GM12878 (cell line): ENCODE results near the gene HHIPL1. TPM values are rescaled to one million over a fixed set of nuclear protein-coding genes. Genes with fewer than 3 reads are reported as not detected.

ENCODE experiments used
- ATAC-seq: fragments of 200-7000 bp; cut with Tn5 transposase; 3 replicates; pipeline ENCODE4 v1.9.1; 2020; ENCODE audit warnings: mild to moderate bottlenecking, moderate library complexity
- BruUV-seq: library from RNA; stranded (reverse); fragments of 400-500 nt; replicated peaks from 2 replicates; lab custom pipeline; 2021; lab: Mats Ljungman, UMichigan
- CTCF ChIA-PET: fragments of 300-600 bp; sonication (Branson Sonifier 250); formaldehyde crosslinking; extraction: SDS; loops from one replicate; lab custom pipeline; 2021; ENCODE audit warnings: inconsistent platforms; lab: Yijun Ruan, JAX
- POLR2A ChIA-PET: fragments of 350-600 bp; formaldehyde crosslinking; extraction: SDS; loops from one replicate; lab custom pipeline; 2021; ENCODE audit warnings: inconsistent platforms; lab: Charles Lee
- RAD21 ChIA-PET: fragments of 300-600 bp; sonication (Branson Sonifier 250); formaldehyde crosslinking; loops from one replicate; lab custom pipeline; 2023; ENCODE audit warnings: antibody characterized with exemption; ENCODE audit not compliant: unreplicated experiment; lab: Charles Lee
- SMC1A ChIA-PET: fragments of 300-600 bp; sonication (Branson Sonifier 250); formaldehyde crosslinking; loops from one replicate; lab custom pipeline; 2023; ENCODE audit not compliant: unreplicated experiment, uncharacterized antibody; lab: Charles Lee
- DNase-seq: peaks from one replicate; pipeline ENCODE4 v3.0.0-alpha.2; 2011; ENCODE audit warnings: low read depth, low spot score
- FAIRE-seq: peaks from 3 replicates; lab custom pipeline; 2011; peaks lifted over from hg19 to GRCh38; lab: Jason Lieb, UNC
- H2AFZ ChIP-seq: 2 replicates; pipeline ENCODE4 v1.6.0; 2011; ENCODE audit warnings: low read depth, low read length, control low read depth; ENCODE audit not compliant: control insufficient read depth
- H3K27ac ChIP-seq: 2 replicates; pipeline ENCODE4 v1.5.1; 2011; ENCODE audit warnings: control low read depth; ENCODE audit not compliant: control insufficient read depth, insufficient read depth
- H3K27me3 ChIP-seq, 2 experiments: replicated peaks in 1 of 2; 2 replicates each; pipeline versions ENCODE4 v1.6.0 to v1.6.1; 2011; ENCODE audit warnings: low read length in 1 of 2; ENCODE audit not compliant: control insufficient read depth in 2 of 2, insufficient read depth in 2 of 2
- H3K36me3 ChIP-seq, 2 experiments: 2 replicates each; pipeline ENCODE4 v1.5.1; 2011; ENCODE audit warnings: low read length in 1 of 2; ENCODE audit not compliant: control insufficient read depth in 2 of 2, insufficient read depth in 2 of 2
- H3K4me1 ChIP-seq: 2 replicates; pipeline ENCODE4 v1.6.1; 2011; ENCODE audit warnings: mild to moderate bottlenecking, low read length, moderate library complexity, mixed read lengths; ENCODE audit not compliant: control insufficient read depth, insufficient read depth
- H3K4me2 ChIP-seq: 2 replicates; pipeline ENCODE4 v1.6.0; 2011; ENCODE audit warnings: control low read depth; ENCODE audit not compliant: control insufficient read depth, insufficient read depth
- H3K4me3 ChIP-seq: fragments of 200-600 bp; sonication (generic); 2 replicates; pipeline ENCODE4 v1.5.1; 2016
- H3K79me2 ChIP-seq: 2 replicates; pipeline ENCODE4 v1.6.0; 2011; ENCODE audit warnings: low read length; ENCODE audit not compliant: control insufficient read depth, insufficient read depth
- H3K9ac ChIP-seq: 2 replicates; pipeline ENCODE4 v1.8.0; 2011; ENCODE audit warnings: low read length, control low read depth, mixed read lengths; ENCODE audit not compliant: control insufficient read depth, insufficient read depth
- H3K9me3 ChIP-seq: replicated peaks from 3 replicates; pipeline ENCODE4 v1.5.1; 2011; ENCODE audit warnings: mild to moderate bottlenecking, low read length; ENCODE audit not compliant: control insufficient read depth, insufficient read depth
- H4K20me1 ChIP-seq: 2 replicates; pipeline ENCODE4 v1.6.0; 2011; ENCODE audit not compliant: control insufficient read depth, insufficient read depth
- CBX3 ChIP-seq: fragments of 200-600 bp; sonication (generic); IDR thresholded peaks from 2 replicates; pipeline ENCODE4 v1.6.1; 2016; ENCODE audit warnings: low read depth, borderline replicate concordance
- CEBPB ChIP-seq, 2 experiments: fragments of 150-350 bp in 1 of 2; IDR thresholded peaks; 2 replicates each; pipeline ENCODE4 v1.6.1; 2012 to 2014; ENCODE audit warnings: low read depth in 2 of 2, low read length in 2 of 2, borderline replicate concordance in 1 of 2, inconsistent platforms in 1 of 2
- EGR1 ChIP-seq, 2 experiments: IDR thresholded peaks; 1 replicate in 1 of 2; 2 replicates in 1 of 2; pipeline ENCODE4 v1.6.1; 2011 to 2012; ENCODE audit warnings: low read depth in 2 of 2, low read length in 2 of 2, borderline replicate concordance in 1 of 2, mild to moderate bottlenecking in 1 of 2, moderate library complexity in 1 of 2
- HDAC2 ChIP-seq: fragments of 200-600 bp; sonication (generic); IDR thresholded peaks from 2 replicates; pipeline ENCODE4 v1.6.1; 2017
- NRF1 ChIP-seq: conservative IDR thresholded peaks from 2 replicates; pipeline ENCODE4 v1.6.1; 2011; ENCODE audit warnings: mild to moderate bottlenecking, low read depth, low read length, improper control_type of control experiment
- POLR2AphosphoS5 ChIP-seq: IDR thresholded peaks from 2 replicates; pipeline ENCODE4 v1.6.1; 2011; ENCODE audit warnings: mild to moderate bottlenecking, low read length, inconsistent platforms
- RCOR1 ChIP-seq: conservative IDR thresholded peaks from 2 replicates; pipeline ENCODE4 v1.6.1; 2012; ENCODE audit warnings: low read depth, low read length, improper control_type of control experiment
- SPI1 ChIP-seq: IDR thresholded peaks from 2 replicates; pipeline ENCODE4 v1.6.1; 2011; ENCODE audit warnings: low read depth, mild to moderate bottlenecking, low read length, moderate library complexity, borderline replicate concordance; ENCODE audit not compliant: insufficient read depth
- SREBF1 ChIP-seq: IDR thresholded peaks from 2 replicates; pipeline ENCODE4 v1.6.1; 2012; ENCODE audit warnings: mild to moderate bottlenecking, low read length
- STAT1 ChIP-seq: fragments of 450-650 bp; conservative IDR thresholded peaks from 2 replicates; pipeline ENCODE4 v1.6.1; 2014; ENCODE audit warnings: antibody characterized with exemption, mild to moderate bottlenecking
- ZNF274 ChIP-seq: IDR thresholded peaks from one replicate; pipeline ENCODE4 v1.8.0; 2011; ENCODE audit not compliant: insufficient read length, insufficient read depth
- WGBS: methylation state at CpG from one replicate; pipeline ENCODE4 v1.1.6; 2016; ENCODE audit warnings: low lambda C conversion rate; ENCODE audit not compliant: insufficient replicate concordance, insufficient coverage; ENCODE audit errors: missing lambda C conversion rate; 5-methylcytosine and 5-hydroxymethylcytosine counted together
- in situ Hi-C: fragments of 300-500 bp; cut with MboI; formaldehyde crosslinking; loops from 9 replicates; pipeline ENCODE4 v1.14.3; 2018; ENCODE audit warnings: mixed read lengths
- intact Hi-C: fragments of 100-400 bp; cut with micrococcal nuclease; formaldehyde crosslinking; loops from one replicate; pipeline ENCODE4 v1.14.2; 2022; ENCODE audit not compliant: unreplicated experiment
- polyA plus RNA-seq, 11 experiments: library from polyadenylated mRNA; depleted of rRNA in 4 of 11; unstranded in 6 of 11; stranded (reverse) in 5 of 11; fragments of >200 nt; fragmentation: Nextera tagmentation in 4 of 11; fragmentation: Illumina TruSeq in 1 of 11; extraction: Ambion mirVana in 4 of 11; extraction: Trizol in 1 of 11; gene quantifications; 1 replicate in 1 of 11; 2 replicates in 10 of 11; pipeline versions ENCODE4 v1.2.1 to v1.2.3, GENCODE V29; 2011 to 2016; ENCODE audit warnings: inconsistent platforms in 2 of 11, missing spikeins in 2 of 11, low read depth in 1 of 11
- total RNA-seq, 4 experiments: library from RNA; depleted of rRNA in 3 of 4; stranded (reverse); fragments of >200 nt in 3 of 4; fragmentation: Illumina TruSeq in 1 of 4; extraction: Trizol in 1 of 4; gene quantifications; 2 replicates each; pipeline versions ENCODE4 v1.2.1 to v1.2.3, GENCODE V29; 2013 to 2021

HHIPL1 gene
- total and polyA plus RNA-seq, 10 of the 15 experiments (the other 5 are each of a cell fraction or from before 2014, with no cell fraction given) = 0.09 TPM; not detected in 9

GRCh38 chr14:99663386-99664057 is 18.6 kb downstream of the HHIPL1 start (continued):
- TF ChIP-seq EGR1 (IDR thresholded peaks at IDR 0.05; ENCODE audit: borderline replicate concordance in 1 of 2, low read depth in 2 of 2, low read length in 2 of 2) = no peak
- no peak for TF ChIP-seq RCOR1
- TF ChIP-seq NRF1 = no peak
- TF ChIP-seq CEBPB (IDR thresholded peaks at IDR 0.05; ENCODE audit: borderline replicate concordance in 1 of 2, low read depth in 2 of 2, low read length in 2 of 2) = no peak
- no peak for TF ChIP-seq SREBF1
- TF ChIP-seq ZNF274 = no peak
- no peak for TF ChIP-seq POLR2AphosphoS5
- no peak for TF ChIP-seq CBX3
- no peak for TF ChIP-seq STAT1

GRCh38 chr14:99664058-99664936 is 19.4 kb downstream of the HHIPL1 start:
- Histone ChIP-seq H4K20me1 (no peaks in the 10 kb centered on the region), H3K4me1 (peaks cover 14% of the 10 kb centered on the region), H3K4me3 (no peak overlapping the region), H3K9ac (no peak overlapping the region), H3K9me3 (no peaks in the 10 kb centered on the region), H2AFZ (no peak overlapping the region), H3K36me3 (no peaks in the 10 kb centered on the region), H3K4me2 (peak overlapping the region; percentile 64), H3K79me2 (no peaks in the 10 kb centered on the region), H3K27ac (no peak overlapping the region), H3K27me3 (peaks cover 1 to 3% of the 10 kb centered on the region in 2 experiments; a peak in 2 of 4 replicates)
- FAIRE-seq = no peak
- CTCF ChIA-PET = interaction anchor here (0.7 kb wide), 1 partner anchor 18 kb away, joined by 3 read pairs; no protein-coding TSS in a partner anchor
- in situ Hi-C loops = no loop called here
- RAD21 ChIA-PET = no interaction called here
- TF ChIP-seq RCOR1 = no peak
- TF ChIP-seq HDAC2 = no peak
- TF ChIP-seq SPI1 = peak; percentile 56; the same call in 1 of the 2 replicates
- POLR2A ChIA-PET = interaction anchor here (0.6 kb wide), 2 partner anchors 341 to 1009 kb away, joined by 3 to 7 read pairs; no protein-coding TSS in a partner anchor
- no peak for DNase-seq
- WGBS = 5% methylated on average over 8 of the region's 8 CpGs
- peak; percentile 47 for ATAC-seq
- SMC1A ChIA-PET = interaction anchor here (1.0 kb wide), 1 partner anchor 10 kb away, joined by 3 read pairs; no protein-coding TSS in a partner anchor
- intact Hi-C loops = no loop called here
- no TSS peak for BruUV-seq
